HG02981 (cell line): ENCODE results near the gene SYT17.

Experiments used
- ATAC-seq: cut with Tn5 transposase; IDR thresholded peaks from one replicate; pipeline ENCODE4 v1.9.1; 2021; ENCODE audit warnings: mild to moderate bottlenecking, moderate library complexity; ENCODE audit not compliant: unreplicated experiment

Gene SYT17

GRCh38 chr16:19137201-19138128, 30.6 kb upstream of the SYT17 start:
- no peak for ATAC-seq

- no peak for ATAC-seq
These were observed 29.4 kb upstream of the SYT17 start for GRCh38 chr16:19138601-19139000.

- ATAC-seq: no peak
These were observed 28.5 kb upstream of the SYT17 start for GRCh38 chr16:19139436-19140091.

GRCh38 chr16:19140396-19140795, 27.6 kb upstream of the SYT17 start:
- ATAC-seq: no peak

GRCh38 chr16:19142939-19143598, 25.0 kb upstream of the SYT17 start:
- ATAC-seq: no peak

GRCh38 chr16:19143599-19143956, 24.5 kb upstream of the SYT17 start:
- no peak for ATAC-seq

GRCh38 chr16:19145010-19145409, 23.0 kb upstream of the SYT17 start:
- no peak for ATAC-seq

GRCh38 chr16:19147126-19147525, 20.9 kb upstream of the SYT17 start:
- ATAC-seq: no peak

- ATAC-seq: no peak
These were observed 20.4 kb upstream of the SYT17 start for GRCh38 chr16:19147627-19148026.

GRCh38 chr16:19148189-19148588, 19.9 kb upstream of the SYT17 start:
- ATAC-seq: no peak

GRCh38 chr16:19151310-19151709, 16.7 kb upstream of the SYT17 start:
- ATAC-seq: no peak

GRCh38 chr16:19152042-19152441, 16.0 kb upstream of the SYT17 start:
- no peak for ATAC-seq

GRCh38 chr16:19153876-19154275, 14.2 kb upstream of the SYT17 start:
- ATAC-seq: no peak

- ATAC-seq: no peak
These were observed 6.0 kb upstream of the SYT17 start for GRCh38 chr16:19162085-19162484.

- no peak for ATAC-seq
These were observed 4.8 kb upstream of the SYT17 start for GRCh38 chr16:19163215-19163614.

GRCh38 chr16:19164285-19164684, 3.8 kb upstream of the SYT17 start:
- no peak for ATAC-seq

GRCh38 chr16:19165101-19165500, 2.9 kb upstream of the SYT17 start:
- no peak for ATAC-seq

- no peak for ATAC-seq
These were observed 1.5 kb upstream of the SYT17 start for GRCh38 chr16:19166500-19166899.

- ATAC-seq: no peak
These were observed 486 bp downstream of the SYT17 start for GRCh38 chr16:19168371-19169081.

- no peak for ATAC-seq
These were observed 1.1 kb downstream of the SYT17 start for GRCh38 chr16:19169082-19169639.
